ENCODE measurements around the gene KIAA2012.

KIAA2012 gene

DNA sequence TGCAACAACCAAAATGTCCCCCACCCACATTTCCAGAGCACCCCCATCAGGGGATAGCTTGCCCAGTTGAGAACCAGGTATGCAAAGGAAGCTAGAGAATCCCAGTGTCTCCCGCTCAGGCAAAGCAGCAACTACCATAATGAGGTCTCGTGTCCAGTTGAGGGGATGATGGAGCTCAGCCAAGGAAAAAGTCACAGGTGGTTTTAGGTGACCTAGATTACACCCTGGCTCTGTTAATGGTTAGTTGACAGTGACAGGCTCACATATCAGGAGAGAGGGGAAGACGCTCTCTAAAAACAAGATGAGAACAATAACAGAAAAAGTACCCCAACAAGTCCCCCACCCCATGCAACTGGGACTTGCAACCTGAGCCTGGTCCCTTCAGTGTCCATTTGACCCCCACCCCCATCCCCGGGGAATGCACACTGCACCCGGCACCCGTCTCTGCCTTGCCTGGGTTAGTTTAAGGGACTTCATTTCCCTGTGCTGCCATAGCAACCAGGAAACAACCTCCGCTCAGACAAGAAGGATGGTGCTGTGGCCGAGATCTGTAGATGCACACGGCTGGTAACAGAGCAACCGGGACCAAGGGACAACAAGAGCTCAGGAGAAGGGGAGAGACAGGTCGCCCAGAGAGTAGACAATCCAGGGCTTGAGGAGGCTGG lies at the start of gene KIAA2012:
Gene KIAA2012 (plus strand): TSS at position 519 of the 665 bp plus-strand sequence. CDS start 373 bp downstream, outside the sequence.
- DNase-seq (ENCODE audit: low read depth): no peak

DNA sequence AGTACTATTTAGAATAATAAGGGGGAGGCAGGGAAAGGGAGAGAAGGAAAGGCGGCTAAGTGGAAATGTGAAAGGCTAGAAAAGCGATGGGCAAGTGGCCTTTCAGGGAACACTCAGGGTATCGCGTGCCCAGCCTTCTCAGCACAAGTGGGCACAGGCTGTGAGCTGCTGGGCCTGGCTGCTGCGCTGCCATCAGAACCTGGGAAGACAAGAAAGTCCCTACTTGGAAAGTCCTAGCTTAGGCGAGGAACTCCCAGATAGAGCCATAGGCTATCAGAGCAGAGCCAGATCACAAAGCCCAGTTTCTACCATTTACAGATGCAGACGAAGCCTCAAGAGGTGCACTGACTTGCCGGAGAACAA lies 49.2 kb upstream of the KIAA2012 start:
- no peak for DNase-seq (ENCODE audit: low read depth)

DNA sequence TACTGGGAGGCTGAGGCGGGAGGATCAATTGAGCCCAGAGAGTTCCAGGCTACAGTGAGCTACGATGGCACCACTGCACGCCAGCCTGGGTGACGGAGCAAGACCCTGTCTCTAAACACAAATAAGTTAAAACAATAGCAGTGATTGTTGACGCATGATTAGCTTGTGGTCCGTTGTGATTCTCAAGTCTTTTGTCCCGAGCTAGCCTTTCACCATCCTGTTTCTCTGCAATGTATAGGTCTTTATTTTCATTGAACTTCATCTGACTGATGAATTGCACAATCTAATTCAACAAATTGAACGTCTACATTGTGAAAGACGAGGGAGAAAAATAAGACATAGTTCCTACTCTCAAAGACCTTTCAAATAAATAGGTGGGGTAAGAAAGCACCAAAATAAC lies 48.2 kb upstream of the KIAA2012 start:
- DNase-seq (ENCODE audit: low read depth): no peak

DNA sequence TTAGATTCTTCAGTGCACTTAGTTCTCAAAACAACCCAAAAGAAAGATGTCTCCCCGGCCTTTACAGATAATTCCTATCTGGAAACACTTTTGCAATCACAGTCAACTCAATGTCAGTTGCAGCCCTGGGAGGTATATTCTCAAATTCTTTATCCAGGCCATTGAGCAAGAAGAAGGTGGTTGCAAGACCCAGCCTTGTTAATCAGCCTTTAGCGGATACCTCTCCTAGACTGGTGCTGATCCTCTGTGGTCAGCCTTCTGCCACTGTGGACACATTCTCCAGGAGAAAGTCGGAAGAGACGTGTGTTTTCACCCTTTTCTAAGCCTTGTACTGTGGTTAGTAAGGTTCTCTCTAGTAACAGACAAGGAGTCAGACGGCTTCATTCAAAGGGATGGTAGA lies 47.2 kb upstream of the KIAA2012 start:
- DNase-seq (ENCODE audit: low read depth): no peak

DNA sequence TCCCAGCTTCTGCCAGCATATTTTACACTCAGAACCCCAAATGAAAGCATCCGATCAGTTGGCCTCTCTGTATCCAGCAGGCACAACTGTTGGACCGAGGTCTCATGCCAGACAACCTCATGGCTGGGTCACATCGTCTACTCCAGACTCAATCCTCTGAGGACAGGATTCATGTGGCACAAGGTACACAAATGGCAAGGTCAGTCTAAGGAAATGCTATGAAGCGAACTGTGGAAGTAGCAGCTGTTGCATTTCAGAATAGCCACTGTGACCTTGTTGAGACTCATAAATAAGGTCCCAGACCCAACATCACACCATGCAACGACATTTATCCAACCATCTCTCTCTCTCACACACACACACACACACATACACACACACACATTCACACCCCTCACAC lies 46.5 kb upstream of the KIAA2012 start:
- DNase-seq (ENCODE audit: low read depth): no peak

DNA sequence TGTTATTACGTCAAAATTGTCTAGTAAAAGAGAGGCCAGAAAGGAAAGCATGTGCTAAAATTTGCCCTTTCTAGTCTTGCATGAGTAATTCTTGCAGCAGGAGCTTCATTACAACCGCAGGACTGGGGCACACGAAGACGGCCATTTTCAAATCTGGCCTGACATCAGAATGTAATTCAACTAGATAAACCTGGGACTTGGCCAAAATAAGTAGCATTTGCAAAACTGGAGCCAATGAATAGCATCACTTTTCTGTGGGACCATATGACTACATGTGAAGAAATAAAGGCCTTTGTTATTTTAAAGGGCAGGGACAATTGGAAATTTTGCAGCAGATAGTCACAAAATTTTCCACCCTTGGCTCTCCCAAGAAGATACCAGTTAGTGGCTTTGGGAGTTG lies 42.4 kb upstream of the KIAA2012 start:
- no peak for DNase-seq (ENCODE audit: low read depth)

DNA sequence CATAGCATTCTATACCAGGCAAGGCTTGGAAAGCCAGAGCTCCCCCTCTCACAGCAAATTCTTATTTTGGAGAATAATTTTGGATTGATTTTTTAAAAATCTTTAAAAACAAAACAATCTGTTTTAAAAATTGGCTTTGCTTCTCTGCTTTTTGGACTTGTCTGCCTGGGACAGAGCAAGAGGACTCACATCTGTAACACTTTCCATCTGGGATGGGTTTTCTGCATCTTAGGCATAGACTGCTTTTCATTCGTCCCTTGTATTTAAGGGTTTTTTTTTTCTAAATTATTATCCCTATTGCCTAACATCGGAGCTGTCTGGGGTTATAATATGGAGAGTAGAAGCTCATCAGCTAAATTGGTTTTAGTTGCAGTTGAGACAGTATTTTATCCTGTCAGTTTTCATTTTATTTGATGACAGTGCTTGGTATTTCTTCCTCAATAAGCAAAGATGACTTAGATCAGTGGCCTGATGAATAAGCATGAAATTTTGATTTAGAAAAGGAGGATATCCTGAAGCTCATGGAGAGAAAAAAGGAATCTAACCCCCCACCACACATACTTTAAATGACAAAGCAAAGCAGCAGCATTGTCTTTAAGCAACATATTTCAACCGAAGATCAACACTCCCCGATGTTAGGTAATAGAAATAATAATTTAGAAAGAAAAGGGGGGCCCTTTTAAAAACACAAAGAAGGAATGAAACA lies 41.7 kb upstream of the KIAA2012 start:
- DNase-seq (ENCODE audit: low read depth): no peak

DNA sequence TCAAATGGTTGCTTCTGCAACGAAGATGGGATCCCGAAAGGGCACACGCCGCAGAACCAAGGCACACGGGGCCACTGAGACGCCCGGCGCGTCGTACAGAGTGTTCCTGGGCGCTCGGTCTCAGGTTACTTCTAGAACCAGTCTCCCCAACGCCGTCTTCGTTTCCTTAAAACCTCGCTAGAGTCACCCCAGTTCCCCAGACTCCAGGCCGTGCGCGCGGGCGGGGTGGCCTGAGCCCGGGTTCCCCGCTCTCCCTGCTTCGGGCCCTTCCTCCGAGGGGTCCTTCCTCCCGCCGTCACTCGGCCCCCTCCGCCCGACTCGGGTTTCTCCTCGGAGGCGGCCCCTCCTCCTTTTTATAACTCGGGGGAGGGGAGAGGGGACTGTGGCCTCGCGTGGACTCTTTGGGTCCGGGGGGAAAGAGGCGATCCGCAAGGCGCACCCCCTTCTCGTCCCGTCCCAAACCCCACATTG lies 40.2 kb upstream of the KIAA2012 start:
- DNase-seq (ENCODE audit: low read depth): peak; percentile 6

DNA sequence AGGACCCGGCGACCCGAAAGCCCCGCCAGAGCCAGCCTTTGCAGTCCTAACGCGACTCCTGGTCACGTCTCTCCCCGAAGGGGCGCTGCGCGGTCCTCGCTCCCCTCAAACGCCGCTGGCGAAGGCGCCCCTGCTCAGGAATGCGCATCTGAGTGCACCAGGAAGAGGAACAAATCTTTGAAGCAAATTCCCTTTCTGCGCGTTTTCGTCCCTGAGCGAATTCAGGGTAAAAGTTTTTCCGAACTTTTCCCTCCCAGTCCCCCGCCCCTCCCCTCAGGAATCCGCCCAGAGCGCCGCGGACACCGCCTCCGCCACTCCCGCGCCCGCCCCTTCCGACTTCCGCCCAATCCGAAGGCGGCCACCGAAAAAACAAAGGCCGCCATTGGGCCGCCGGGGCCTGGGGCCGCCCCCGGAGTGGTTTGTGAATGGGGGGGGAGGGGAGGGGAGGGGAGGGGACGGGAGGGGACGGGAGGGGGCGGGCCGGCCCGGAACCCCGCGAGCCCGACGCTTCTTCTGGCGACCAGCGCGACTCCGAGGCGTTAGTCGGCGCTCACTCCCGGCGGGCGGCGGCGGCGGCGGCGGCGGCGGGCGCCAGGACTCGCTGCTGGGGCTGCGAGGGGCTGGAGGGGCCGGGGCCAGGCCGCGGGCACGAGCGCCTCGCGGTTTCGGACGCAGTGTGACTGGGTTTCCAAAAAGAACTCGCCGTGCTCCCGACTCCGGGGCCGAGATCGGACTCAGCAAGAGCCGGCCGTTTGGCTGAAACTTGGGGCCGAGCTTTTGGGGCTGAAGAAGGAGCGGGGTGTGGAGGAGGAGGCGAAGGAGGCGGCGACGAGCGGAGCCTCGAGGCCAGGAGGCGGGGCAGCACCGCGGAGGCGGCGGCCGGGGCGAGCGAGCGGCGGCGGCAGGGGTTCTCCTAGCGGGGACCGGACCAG lies 39.5 kb upstream of the KIAA2012 start, which contains the start of gene FZD7:
Gene FZD7 (plus strand): TSS at position 539 of the 932 bp plus-strand sequence. CDS start 793 bp downstream, outside the sequence.
- peak; percentile 73 for DNase-seq (ENCODE audit: low read depth)

DNA sequence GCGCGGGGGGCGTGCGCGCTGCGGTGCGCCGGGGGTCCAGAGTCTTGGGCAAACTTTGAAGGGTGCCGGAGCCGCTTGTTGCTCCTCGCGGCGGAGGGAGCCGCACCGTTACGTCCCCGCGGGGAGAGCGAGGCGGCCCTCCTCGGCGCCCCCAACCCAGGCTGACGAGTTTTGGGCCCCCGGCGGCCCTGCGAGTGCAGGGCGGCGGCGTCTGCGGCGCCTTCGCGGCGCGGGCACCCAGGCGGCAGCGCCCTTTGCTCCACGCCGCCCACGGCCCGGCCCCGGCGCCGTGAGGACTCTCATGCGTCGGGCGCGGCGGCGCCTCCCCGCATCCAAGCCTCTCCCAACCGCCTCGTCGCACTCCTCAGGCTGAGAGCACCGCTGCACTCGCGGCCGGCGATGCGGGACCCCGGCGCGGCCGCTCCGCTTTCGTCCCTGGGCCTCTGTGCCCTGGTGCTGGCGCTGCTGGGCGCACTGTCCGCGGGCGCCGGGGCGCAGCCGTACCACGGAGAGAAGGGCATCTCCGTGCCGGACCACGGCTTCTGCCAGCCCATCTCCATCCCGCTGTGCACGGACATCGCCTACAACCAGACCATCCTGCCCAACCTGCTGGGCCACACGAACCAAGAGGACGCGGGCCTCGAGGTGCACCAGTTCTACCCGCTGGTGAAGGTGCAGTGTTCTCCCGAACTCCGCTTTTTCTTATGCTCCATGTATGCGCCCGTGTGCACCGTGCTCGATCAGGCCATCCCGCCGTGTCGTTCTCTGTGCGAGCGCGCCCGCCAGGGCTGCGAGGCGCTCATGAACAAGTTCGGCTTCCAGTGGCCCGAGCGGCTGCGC lies 38.6 kb upstream of the KIAA2012 start:
- no peak for DNase-seq (ENCODE audit: low read depth)

DNA sequence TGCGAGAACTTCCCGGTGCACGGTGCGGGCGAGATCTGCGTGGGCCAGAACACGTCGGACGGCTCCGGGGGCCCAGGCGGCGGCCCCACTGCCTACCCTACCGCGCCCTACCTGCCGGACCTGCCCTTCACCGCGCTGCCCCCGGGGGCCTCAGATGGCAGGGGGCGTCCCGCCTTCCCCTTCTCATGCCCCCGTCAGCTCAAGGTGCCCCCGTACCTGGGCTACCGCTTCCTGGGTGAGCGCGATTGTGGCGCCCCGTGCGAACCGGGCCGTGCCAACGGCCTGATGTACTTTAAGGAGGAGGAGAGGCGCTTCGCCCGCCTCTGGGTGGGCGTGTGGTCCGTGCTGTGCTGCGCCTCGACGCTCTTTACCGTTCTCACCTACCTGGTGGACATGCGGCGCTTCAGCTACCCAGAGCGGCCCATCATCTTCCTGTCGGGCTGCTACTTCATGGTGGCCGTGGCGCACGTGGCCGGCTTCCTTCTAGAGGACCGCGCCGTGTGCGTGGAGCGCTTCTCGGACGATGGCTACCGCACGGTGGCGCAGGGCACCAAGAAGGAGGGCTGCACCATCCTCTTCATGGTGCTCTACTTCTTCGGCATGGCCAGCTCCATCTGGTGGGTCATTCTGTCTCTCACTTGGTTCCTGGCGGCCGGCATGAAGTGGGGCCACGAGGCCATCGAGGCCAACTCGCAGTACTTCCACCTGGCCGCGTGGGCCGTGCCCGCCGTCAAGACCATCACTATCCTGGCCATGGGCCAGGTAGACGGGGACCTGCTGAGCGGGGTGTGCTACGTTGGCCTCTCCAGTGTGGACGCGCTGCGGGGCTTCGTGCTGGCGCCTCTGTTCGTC lies 37.7 kb upstream of the KIAA2012 start:
- DNase-seq (ENCODE audit: low read depth): no peak

DNA sequence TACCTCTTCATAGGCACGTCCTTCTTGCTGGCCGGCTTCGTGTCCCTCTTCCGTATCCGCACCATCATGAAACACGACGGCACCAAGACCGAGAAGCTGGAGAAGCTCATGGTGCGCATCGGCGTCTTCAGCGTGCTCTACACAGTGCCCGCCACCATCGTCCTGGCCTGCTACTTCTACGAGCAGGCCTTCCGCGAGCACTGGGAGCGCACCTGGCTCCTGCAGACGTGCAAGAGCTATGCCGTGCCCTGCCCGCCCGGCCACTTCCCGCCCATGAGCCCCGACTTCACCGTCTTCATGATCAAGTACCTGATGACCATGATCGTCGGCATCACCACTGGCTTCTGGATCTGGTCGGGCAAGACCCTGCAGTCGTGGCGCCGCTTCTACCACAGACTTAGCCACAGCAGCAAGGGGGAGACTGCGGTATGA lies 37.1 kb upstream of the KIAA2012 start:
- no peak for DNase-seq (ENCODE audit: low read depth)

DNA sequence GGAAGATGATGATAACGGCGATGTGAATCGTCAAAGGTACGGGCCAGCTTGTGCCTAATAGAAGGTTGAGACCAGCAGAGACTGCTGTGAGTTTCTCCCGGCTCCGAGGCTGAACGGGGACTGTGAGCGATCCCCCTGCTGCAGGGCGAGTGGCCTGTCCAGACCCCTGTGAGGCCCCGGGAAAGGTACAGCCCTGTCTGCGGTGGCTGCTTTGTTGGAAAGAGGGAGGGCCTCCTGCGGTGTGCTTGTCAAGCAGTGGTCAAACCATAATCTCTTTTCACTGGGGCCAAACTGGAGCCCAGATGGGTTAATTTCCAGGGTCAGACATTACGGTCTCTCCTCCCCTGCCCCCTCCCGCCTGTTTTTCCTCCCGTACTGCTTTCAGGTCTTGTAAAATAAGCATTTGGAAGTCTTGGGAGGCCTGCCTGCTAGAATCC lies 36.4 kb upstream of the KIAA2012 start:
- no peak for DNase-seq (ENCODE audit: low read depth)

DNA sequence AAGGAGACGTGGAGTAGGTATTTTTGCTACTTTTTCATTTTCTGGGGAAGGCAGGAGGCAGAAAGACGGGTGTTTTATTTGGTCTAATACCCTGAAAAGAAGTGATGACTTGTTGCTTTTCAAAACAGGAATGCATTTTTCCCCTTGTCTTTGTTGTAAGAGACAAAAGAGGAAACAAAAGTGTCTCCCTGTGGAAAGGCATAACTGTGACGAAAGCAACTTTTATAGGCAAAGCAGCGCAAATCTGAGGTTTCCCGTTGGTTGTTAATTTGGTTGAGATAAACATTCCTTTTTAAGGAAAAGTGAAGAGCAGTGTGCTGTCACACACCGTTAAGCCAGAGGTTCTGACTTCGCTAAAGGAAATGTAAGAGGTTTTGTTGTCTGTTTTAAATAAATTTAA lies 36.0 kb upstream of the KIAA2012 start:
- no peak for DNase-seq (ENCODE audit: low read depth)

DNA sequence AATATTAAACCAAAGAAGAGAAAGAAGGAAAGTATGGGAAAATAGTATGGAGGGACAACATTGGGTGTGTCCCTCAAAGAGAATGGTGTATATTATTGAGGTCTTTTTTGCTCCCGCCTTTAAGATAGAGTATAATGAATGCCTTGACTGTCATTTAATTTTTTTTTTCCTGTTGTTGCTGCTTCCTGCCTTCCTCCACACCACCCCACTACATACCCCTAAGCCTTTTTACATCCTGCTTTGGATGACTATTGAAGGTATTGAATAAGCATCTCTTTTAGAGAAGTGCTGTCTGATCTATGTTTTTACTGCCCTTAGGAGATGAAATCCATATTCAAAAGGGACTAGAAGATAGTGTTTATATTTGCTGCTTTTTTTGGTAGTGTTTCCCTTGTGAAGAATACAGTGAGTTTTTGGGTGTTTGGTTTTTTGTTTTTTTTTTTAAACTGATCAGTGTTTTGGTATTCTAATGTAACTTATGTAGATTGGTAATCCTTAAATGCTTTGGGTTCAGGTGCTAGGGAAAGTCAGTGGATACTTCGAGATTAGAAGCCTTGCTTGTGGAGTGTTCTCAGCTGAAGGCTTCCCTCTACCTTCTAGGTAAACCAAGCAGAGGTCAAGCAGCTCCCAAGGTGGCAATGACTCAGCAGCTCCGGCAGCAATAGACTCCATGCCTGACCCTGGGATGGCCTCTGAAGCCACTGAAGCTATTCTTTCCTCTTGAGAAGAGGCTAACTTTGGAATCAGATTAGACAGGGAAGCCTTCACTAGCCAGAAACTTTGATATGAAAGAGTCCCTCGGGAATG lies 34.4 kb upstream of the KIAA2012 start:
- DNase-seq (ENCODE audit: low read depth): no peak

DNA sequence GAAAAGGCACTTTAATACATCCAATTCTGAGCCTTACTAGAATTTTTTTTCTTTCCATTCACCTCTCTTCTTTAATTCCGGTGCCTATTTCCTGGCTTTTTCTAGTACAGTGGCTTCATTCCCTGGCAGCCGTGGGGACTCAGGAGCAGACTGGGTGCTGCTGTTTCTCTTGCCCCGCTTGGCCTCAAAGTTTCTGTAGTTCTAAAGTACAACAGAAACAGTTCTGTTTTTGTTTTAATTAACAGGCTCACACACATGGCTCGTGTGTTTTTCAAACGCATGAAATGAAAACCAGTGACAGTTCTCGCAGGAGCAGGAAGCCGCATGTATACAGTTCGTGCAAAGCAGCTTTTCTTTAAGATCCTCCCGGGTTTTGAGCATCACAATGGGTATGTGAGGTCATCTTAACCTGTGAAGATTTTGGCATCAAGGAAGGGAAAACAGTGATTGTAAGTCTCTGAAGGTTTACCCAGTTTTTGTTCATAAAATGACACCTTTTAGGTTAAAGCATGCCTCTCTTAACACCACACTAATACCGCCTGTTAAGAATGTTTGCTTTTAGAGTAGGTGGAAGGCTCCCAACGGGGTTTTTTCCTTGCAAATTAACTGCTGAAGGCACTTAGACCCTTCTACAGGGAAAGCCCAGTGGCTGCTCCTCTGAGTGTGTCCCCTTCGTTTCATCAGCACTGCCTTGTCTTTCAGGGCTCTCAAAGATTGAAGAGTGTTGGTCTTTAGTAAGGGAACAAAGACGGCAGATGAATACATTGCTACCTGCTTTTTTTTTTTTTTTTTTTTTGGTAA lies 33.6 kb upstream of the KIAA2012 start:
- no peak for DNase-seq (ENCODE audit: low read depth)

DNA sequence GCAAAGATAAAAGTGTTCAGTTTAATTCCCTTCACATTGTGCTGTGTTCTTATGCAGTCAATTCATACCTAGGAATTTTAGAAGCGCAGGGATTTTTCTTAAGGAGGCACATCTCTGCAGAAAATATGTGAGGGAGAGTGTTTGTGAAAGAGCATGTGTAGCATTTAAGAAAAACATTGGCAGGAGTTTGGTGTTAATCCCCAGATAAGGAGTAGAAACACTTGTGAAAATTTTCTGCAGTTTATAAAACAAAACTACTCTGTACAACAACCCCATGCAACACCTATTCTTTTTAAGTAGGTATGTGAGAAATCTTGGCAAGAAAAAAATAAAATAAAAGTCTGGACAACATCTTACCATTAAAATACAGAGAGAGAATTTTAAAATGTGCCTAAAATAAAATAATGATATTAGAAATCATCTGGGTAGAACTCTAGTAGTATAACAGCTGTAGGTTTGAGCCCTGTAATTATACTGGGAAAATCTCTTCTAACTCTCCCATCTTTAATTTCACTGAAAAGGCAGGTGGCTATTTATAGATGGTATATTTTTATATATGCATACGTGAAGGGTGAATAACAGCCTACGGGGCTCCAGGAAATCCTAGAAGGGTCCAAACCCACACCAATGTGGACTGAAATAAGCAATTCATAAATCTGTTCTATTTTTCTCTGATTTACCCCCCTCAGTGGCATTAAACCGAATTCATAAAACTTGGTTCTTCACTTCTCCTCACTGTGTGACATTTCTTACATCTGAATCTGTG lies 32.8 kb upstream of the KIAA2012 start:
- DNase-seq (ENCODE audit: low read depth): no peak

DNA sequence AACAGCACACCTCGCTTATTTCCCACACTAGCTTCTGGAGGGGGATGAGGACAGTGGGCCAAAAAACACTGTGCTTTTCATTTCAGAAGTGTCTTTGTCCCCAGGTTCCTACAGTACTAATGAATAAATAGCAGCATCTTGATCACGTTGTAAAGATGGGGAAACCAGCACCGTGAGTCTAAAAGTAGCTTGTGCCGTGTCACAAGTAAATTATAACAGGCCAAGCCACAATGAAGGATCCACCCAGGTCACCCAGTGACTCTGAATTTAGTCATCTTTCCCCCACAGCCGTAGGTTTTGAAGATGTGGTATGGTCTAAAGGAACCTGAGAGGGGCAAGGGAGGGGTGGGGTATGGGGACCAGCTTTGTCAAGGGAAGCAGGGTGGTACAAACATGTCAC lies 30.6 kb upstream of the KIAA2012 start:
- DNase-seq (ENCODE audit: low read depth): no peak
